ENCODE results near the gene AP1G1. TPM values are rescaled to one million over a fixed set of nuclear protein-coding genes. Genes with fewer than 3 reads are reported as not detected.
A peak's percentile ranks its signal among the peaks of the same experiment; 100 is the strongest.
"Not testable (repeated sequence)": the region's sequence is repeated elsewhere in the genome, so short reads cannot be mapped to it uniquely, and the experiment has no call there.

Gene AP1G1
- total RNA-seq, 1 donor from 2014 or later, result 90.5 TPM

DNA sequence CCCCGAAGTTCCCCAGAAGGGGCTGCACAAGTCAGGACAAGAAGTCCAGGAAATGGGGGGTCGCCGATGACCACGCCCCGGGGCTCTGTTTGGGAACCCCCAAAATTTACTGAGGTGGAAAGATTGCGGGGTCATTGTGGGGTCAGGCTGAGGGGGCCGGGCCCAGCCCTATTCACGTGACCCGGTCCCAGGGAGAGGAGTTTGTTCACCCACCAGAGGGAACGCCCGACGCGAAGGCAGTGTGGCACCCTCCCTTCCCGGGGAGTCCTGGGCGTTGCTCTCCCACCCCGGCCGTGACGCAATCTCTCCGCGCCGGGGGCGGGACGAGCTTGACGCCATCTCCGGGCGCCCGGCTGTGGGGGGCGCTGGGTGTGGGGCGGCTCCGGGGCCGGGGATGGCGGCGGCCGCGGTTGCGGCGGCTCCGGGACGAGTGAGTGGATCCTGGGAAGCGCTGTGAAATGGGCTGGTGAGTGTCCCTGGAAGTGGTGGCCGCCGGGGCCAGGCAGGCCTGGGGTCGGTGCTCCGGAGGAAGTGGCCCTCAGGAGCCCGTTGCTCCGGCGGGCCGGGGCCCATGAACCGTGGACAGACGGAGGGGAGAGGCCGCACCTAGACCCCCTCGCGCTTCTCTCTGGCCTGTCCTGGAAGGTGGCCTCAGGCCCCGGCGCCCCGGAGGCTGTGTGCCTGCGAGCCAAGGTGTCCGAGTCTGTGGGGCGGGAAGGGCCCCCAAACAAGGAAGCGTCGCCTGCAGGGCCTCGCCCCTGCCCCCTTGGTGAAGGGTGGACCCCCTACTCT lies 37.2 kb upstream of the AP1G1 start, which contains the start of gene ATXN1L:
TSS of gene ATXN1L (plus strand) at position 338 of the 792 bp plus-strand sequence. CDS start 3,765 bp downstream, outside the sequence.
- Mint-ChIP-seq H3K27ac (peak within 1 kb of the TSS; percentile 95), H3K27me3 (no peaks in the 10 kb centered on the region), H3K4me3 (peak within 1 kb of the TSS; percentile 93), H3K36me3 (peaks cover 17% of the 10 kb centered on the region), H3K4me1 (ENCODE audit: unreplicated experiment) (peaks cover 9% of the 10 kb centered on the region), H3K9me3 (no peaks in the 10 kb centered on the region)
- peak; percentile 96 for DNase-seq (ENCODE audit: extremely low spot score, unreplicated experiment)
- TF ChIP-seq, protein P1, sequence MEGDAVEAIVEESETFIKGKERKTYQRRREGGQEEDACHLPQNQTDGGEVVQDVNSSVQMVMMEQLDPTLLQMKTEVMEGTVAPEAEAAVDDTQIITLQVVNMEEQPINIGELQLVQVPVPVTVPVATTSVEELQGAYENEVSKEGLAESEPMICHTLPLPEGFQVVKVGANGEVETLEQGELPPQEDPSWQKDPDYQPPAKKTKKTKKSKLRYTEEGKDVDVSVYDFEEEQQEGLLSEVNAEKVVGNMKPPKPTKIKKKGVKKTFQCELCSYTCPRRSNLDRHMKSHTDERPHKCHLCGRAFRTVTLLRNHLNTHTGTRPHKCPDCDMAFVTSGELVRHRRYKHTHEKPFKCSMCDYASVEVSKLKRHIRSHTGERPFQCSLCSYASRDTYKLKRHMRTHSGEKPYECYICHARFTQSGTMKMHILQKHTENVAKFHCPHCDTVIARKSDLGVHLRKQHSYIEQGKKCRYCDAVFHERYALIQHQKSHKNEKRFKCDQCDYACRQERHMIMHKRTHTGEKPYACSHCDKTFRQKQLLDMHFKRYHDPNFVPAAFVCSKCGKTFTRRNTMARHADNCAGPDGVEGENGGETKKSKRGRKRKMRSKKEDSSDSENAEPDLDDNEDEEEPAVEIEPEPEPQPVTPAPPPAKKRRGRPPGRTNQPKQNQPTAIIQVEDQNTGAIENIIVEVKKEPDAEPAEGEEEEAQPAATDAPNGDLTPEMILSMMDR (conservative IDR thresholded peaks at IDR 0.05), result no peak

DNA sequence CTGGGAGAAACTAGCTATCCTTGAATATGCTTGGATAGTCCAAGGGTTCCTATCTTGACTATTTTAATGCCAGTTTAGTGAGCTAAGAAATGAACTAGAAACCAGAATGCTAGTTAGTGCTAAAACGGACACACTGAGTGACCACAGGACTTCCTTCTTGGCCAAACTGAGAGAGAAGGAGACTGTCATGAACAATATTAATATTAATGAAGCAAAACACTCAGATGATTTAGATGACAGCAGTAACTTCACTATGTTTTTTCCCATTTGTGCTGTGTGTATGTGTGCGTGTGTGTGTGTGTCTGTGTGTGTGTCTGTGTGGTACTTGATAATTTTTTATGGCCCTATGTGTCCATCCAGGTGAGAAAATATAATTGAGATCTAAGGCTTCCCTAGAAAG lies 34.9 kb upstream of the AP1G1 start:
- Mint-ChIP-seq H3K27ac (peak overlapping the region; percentile 31), H3K27me3 (no peaks in the 10 kb centered on the region), H3K36me3 (peaks cover 6% of the 10 kb centered on the region), H3K9me3 (no peaks in the 10 kb centered on the region), H3K4me3 (peak overlapping the region; percentile 25), H3K4me1 (ENCODE audit: unreplicated experiment) (peaks cover 9% of the 10 kb centered on the region)
- DNase-seq (ENCODE audit: extremely low spot score, unreplicated experiment), result no peak
- TF ChIP-seq, protein P1 (conservative IDR thresholded peaks at IDR 0.05), result no peak

DNA sequence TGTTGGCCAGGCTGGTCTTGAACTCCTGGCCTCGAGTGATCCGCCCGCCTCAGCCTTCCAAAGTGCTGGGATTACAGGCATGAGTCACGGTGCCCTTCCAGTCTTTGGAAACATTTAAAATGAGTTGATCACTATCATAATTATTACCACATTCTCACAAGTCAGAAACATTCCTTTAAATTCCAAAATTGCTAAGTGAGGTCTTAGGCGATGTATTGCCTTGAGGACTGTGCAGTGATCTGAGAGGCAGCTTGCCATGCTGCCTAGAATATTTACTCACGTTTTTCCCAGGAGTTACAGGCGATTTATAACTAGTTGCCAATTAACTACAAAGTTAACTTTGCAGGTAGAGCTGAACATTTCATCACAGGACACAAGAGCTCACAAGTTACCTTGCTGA lies 31.4 kb upstream of the AP1G1 start:
- H3K27ac Mint-ChIP-seq, result no peak overlapping the region

DNA sequence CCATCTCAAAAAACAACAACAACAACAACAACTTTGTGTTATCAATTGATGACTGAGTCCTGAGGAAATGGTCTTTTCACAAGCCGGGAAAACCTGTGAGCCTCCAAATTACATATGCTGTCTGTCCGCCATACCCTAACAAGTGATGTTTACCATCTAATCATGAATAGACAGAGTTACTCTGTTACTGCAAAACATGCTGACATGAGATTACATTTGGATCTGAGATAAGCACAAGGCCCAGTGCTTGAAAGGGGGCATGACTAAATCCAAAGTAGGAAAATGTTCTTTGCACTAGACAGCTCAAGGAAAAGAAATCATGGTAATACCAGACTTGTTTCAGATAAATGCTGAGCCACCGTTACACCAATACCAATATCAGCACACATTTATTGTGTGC lies 28.5 kb upstream of the AP1G1 start:
- Mint-ChIP-seq H3K9me3 (no peaks in the 10 kb centered on the region), H3K27me3 (no peaks in the 10 kb centered on the region), H3K4me1 (ENCODE audit: unreplicated experiment) (no peaks in the 10 kb centered on the region), H3K36me3 (no peaks in the 10 kb centered on the region), H3K4me3 (no peak overlapping the region), H3K27ac (no peak overlapping the region)
- TF ChIP-seq, protein P1 (conservative IDR thresholded peaks at IDR 0.05), result no peak
- no peak for DNase-seq (ENCODE audit: extremely low spot score, unreplicated experiment)

More for the DNA sequence above, 31.4 kb upstream of the AP1G1 start:
- H3K9me3 Mint-ChIP-seq, result no peaks in the 10 kb centered on the region
- no peak for DNase-seq (ENCODE audit: extremely low spot score, unreplicated experiment)
- H3K27me3 Mint-ChIP-seq, result no peaks in the 10 kb centered on the region
- no peaks in the 10 kb centered on the region for H3K36me3 Mint-ChIP-seq
- TF ChIP-seq, protein P1 (conservative IDR thresholded peaks at IDR 0.05), result no peak
- H3K4me3 Mint-ChIP-seq, result no peak overlapping the region
- no peaks in the 10 kb centered on the region for H3K4me1 Mint-ChIP-seq (ENCODE audit: unreplicated experiment)

DNA sequence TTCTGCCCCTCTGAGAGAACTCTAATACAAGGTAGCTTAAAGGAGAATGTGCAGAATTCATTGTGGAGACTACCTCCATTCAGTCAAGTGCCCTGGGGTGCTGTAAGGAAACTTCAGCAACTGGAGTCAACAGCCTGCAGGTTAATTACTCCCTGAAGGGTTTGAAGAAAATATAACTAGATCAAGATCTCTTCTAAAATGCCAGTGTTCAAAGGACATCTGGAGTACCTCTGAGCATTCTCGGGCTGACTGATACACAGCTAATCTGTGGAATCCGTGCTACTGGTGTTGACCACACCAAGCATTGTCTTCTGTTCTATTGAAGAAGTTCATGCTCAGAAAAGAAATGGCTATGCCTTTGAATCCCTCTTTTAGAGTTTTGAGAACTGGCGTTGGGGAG lies 25.7 kb upstream of the AP1G1 start:
- no peak overlapping the region for H3K27ac Mint-ChIP-seq
- H3K27me3 Mint-ChIP-seq, result no peaks in the 10 kb centered on the region
- H3K4me3 Mint-ChIP-seq, result no peak overlapping the region
- no peak for DNase-seq (ENCODE audit: extremely low spot score, unreplicated experiment)
- no peaks in the 10 kb centered on the region for H3K36me3 Mint-ChIP-seq
- H3K4me1 Mint-ChIP-seq (ENCODE audit: unreplicated experiment), result no peaks in the 10 kb centered on the region
- TF ChIP-seq, protein P1 (conservative IDR thresholded peaks at IDR 0.05), result no peak
- no peaks in the 10 kb centered on the region for H3K9me3 Mint-ChIP-seq

DNA sequence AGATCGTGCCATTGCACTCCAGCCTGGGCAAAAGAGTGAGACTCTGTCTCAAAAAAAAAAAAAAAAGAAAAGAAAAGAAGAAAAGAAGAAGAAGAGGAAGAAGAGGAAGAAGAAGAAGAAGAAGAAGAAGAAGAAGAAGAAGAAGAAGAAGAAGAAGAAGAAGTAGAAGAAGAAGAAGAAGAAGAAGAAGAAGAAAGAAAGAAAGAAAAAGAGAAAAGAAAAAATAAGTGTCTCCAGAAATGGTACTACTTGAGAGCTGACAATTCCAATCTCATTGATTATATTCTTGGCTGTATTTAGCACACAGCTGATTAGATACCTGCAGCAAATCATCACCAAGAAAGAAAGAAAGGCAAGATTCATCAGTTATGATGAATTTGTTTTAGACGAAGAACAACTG lies 23.5 kb upstream of the AP1G1 start:
- not testable (repeated sequence) for H3K9me3 Mint-ChIP-seq; H3K4me1 Mint-ChIP-seq (ENCODE audit: unreplicated experiment); DNase-seq (ENCODE audit: extremely low spot score, unreplicated experiment); H3K27me3 Mint-ChIP-seq; H3K27ac Mint-ChIP-seq; H3K36me3 Mint-ChIP-seq; H3K4me3 Mint-ChIP-seq

DNA sequence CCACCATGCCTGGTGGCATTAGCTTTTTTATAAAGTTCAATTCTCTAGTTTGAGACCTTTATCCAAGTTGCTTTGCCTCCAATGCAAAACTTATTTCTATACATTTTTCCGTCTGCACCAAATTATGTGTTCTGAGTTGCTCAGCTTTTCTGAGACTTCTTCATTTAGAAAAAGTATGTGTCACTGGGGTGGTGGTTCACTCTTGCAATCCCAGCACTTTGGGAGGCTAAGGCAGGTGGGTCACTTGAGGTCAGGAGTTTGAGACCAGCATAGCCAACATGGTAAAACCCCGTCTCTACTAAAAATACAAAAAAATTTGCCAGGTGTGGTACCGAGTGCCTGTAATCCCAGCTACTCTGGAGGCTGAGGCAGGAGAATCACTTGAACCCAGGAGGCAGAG lies 23.1 kb upstream of the AP1G1 start:
- not testable (repeated sequence) for DNase-seq (ENCODE audit: extremely low spot score, unreplicated experiment); H3K4me3 Mint-ChIP-seq; H3K27ac Mint-ChIP-seq; H3K36me3 Mint-ChIP-seq; H3K4me1 Mint-ChIP-seq (ENCODE audit: unreplicated experiment); H3K9me3 Mint-ChIP-seq; H3K27me3 Mint-ChIP-seq

All from type B pancreatic cell (in vitro differentiated cells).